H9 (cell line): ENCODE measurements around the gene ARL8A. TPM values are rescaled to one million over a fixed set of nuclear protein-coding genes. Genes with fewer than 3 reads are reported as not detected.

Experiments
- DNase-seq: peaks from one replicate; pipeline ENCODE4 v3.0.0-alpha.2; 2017
- H2AFZ ChIP-seq: one replicate; pipeline ENCODE4 v1.6.1; 2013; ENCODE audit warnings: mild to moderate bottlenecking, low read length, control low read depth, moderate library complexity
- H2AK5ac ChIP-seq: 2 replicates; pipeline ENCODE4 v1.6.1; 2013; ENCODE audit warnings: low read length, control low read depth, mixed read lengths; ENCODE audit not compliant: insufficient read length
- H2BK120ac ChIP-seq: one replicate; pipeline ENCODE4 v1.6.1; 2013; ENCODE audit warnings: low read depth, mild to moderate bottlenecking, low read length, control low read depth, inconsistent platforms; ENCODE audit not compliant: poor library complexity, severe bottlenecking
- H2BK12ac ChIP-seq: 2 replicates; pipeline ENCODE4 v1.6.1; 2013; ENCODE audit warnings: low read length, control low read depth, mixed read lengths, low read depth; ENCODE audit not compliant: insufficient read length
- H2BK15ac ChIP-seq: 2 replicates; pipeline ENCODE4 v1.6.1; 2013; ENCODE audit warnings: low read depth, low read length, control low read depth
- H2BK20ac ChIP-seq: one replicate; pipeline ENCODE4 v1.6.1; 2013; ENCODE audit warnings: low read depth, mild to moderate bottlenecking, low read length, control low read depth, inconsistent platforms; ENCODE audit not compliant: poor library complexity, severe bottlenecking
- H2BK5ac ChIP-seq: 2 replicates; pipeline ENCODE4 v1.6.1; 2013; ENCODE audit warnings: low read length, control low read depth, mixed read lengths; ENCODE audit not compliant: insufficient read length
- H3K14ac ChIP-seq: 2 replicates; pipeline ENCODE4 v1.6.1; 2013; ENCODE audit warnings: low read length, control low read depth; ENCODE audit not compliant: insufficient read depth
- H3K18ac ChIP-seq: 2 replicates; pipeline ENCODE4 v1.6.1; 2013; ENCODE audit warnings: low read depth, mild to moderate bottlenecking, mixed read lengths, low read length, control low read depth; ENCODE audit not compliant: insufficient read length
- H3K23ac ChIP-seq: 2 replicates; pipeline ENCODE4 v1.6.1; 2013; ENCODE audit warnings: low read length, control low read depth, mixed read lengths, low read depth; ENCODE audit not compliant: insufficient read length
- H3K23me2 ChIP-seq: 2 replicates; pipeline ENCODE4 v1.6.1; 2013; ENCODE audit warnings: low read depth, mild to moderate bottlenecking, mixed read lengths, low read length, control low read depth; ENCODE audit not compliant: insufficient read length, poor library complexity, severe bottlenecking
- H3K27ac ChIP-seq: 2 replicates; pipeline ENCODE4 v1.5.1; 2013; ENCODE audit warnings: low read length, control low read depth, mixed read lengths, low read depth; ENCODE audit not compliant: insufficient read length
- H3K27me3 ChIP-seq: 2 replicates; pipeline ENCODE4 v1.6.1; 2013; ENCODE audit warnings: low read length, control low read depth, inconsistent platforms; ENCODE audit not compliant: insufficient read depth
- H3K4ac ChIP-seq: 2 replicates; pipeline ENCODE4 v1.6.1; 2013; ENCODE audit warnings: low read depth, mild to moderate bottlenecking, control low read depth, inconsistent platforms, low read length, moderate library complexity
- H3K4me1 ChIP-seq: 2 replicates; pipeline ENCODE4 v1.6.1; 2013; ENCODE audit warnings: low read length, control low read depth, inconsistent platforms; ENCODE audit not compliant: insufficient read depth
- H3K4me2 ChIP-seq: 2 replicates; pipeline ENCODE4 v1.6.1; 2013; ENCODE audit warnings: low read length, control low read depth, mixed read lengths; ENCODE audit not compliant: insufficient read length, insufficient read depth
- H3K56ac ChIP-seq: 2 replicates; pipeline ENCODE4 v1.6.1; 2013; ENCODE audit warnings: low read depth, mild to moderate bottlenecking, mixed read lengths, low read length, control low read depth; ENCODE audit not compliant: insufficient read length
- H3K79me1 ChIP-seq: 2 replicates; pipeline ENCODE4 v1.6.1; 2013; ENCODE audit warnings: low read depth, mild to moderate bottlenecking, moderate library complexity, low read length, control low read depth, inconsistent platforms; ENCODE audit not compliant: insufficient read depth, poor library complexity, severe bottlenecking
- H3K79me2 ChIP-seq: 2 replicates; pipeline ENCODE4 v1.6.1; 2013; ENCODE audit warnings: low read length, control low read depth, inconsistent platforms; ENCODE audit not compliant: insufficient read depth
- H3K9ac ChIP-seq: 2 replicates; pipeline ENCODE4 v1.6.1; 2013; ENCODE audit warnings: low read length, control low read depth, mixed read lengths; ENCODE audit not compliant: insufficient read length; ENCODE audit errors: extremely low read depth
- H3K9me3 ChIP-seq: one replicate; pipeline ENCODE4 v1.6.1; 2013; ENCODE audit warnings: low read depth, low read length, inconsistent platforms; ENCODE audit not compliant: control insufficient read depth
- H3T11ph ChIP-seq: one replicate; pipeline ENCODE4 v1.6.1; 2013; ENCODE audit warnings: mild to moderate bottlenecking, low read length, control low read depth, inconsistent platforms
- H4K20me1 ChIP-seq: one replicate; pipeline ENCODE4 v1.6.1; 2013; ENCODE audit not compliant: control insufficient read depth, insufficient read length, insufficient read depth
- H4K5ac ChIP-seq: 2 replicates; pipeline ENCODE4 v1.6.1; 2013; ENCODE audit warnings: low read depth, mild to moderate bottlenecking, mixed read lengths, low read length, control low read depth; ENCODE audit not compliant: insufficient read length
- H4K8ac ChIP-seq: replicated peaks from 2 replicates; pipeline ENCODE4 v1.6.1; 2013; ENCODE audit warnings: low read length, control low read depth, mixed read lengths, low read depth; ENCODE audit not compliant: insufficient read length
- H4K91ac ChIP-seq: 2 replicates; pipeline ENCODE4 v1.6.1; 2013; ENCODE audit warnings: low read depth, mild to moderate bottlenecking, moderate library complexity, mixed read lengths, low read length, control low read depth; ENCODE audit not compliant: insufficient read length
- H3K27ac Mint-ChIP-seq, 3 experiments: 2 replicates in 2 of 3; 3 replicates in 1 of 3; pipeline ENCODE4 v1.8.0; 2020 to 2021; ENCODE audit warnings: mixed read lengths in 3 of 3, mild to moderate bottlenecking in 1 of 3, moderate library complexity in 1 of 3
- H3K27me3 Mint-ChIP-seq: 2 replicates; pipeline ENCODE4 v1.8.0; 2021; ENCODE audit warnings: low read depth, mild to moderate bottlenecking, moderate library complexity, mixed read lengths
- H3K36me3 Mint-ChIP-seq, 3 experiments: 2 replicates in 2 of 3; 3 replicates in 1 of 3; pipeline ENCODE4 v1.8.0; 2020 to 2021; ENCODE audit warnings: low read depth in 3 of 3, mixed read lengths in 3 of 3; ENCODE audit not compliant: insufficient read depth in 1 of 3
- H3K4me1 Mint-ChIP-seq, 2 experiments: 2 replicates each; pipeline ENCODE4 v1.8.0; 2020; ENCODE audit warnings: mixed read lengths in 2 of 2
- H3K4me3 Mint-ChIP-seq, 2 experiments: 2 replicates in 1 of 2; 3 replicates in 1 of 2; pipeline ENCODE4 v1.8.0; 2020 to 2021; ENCODE audit warnings: mild to moderate bottlenecking in 2 of 2, mixed read lengths in 2 of 2, moderate library complexity in 1 of 2
- H3K9me3 Mint-ChIP-seq, 2 experiments: 2 replicates in 1 of 2; 3 replicates in 1 of 2; pipeline ENCODE4 v1.8.0; 2020; ENCODE audit warnings: mild to moderate bottlenecking in 2 of 2, mixed read lengths in 2 of 2, moderate library complexity in 1 of 2
- WGBS: extraction: QIAGEN DNeasy Blood & Tissue Kit; methylation state at CpG from one replicate; pipeline ENCODE4 v1.1.7; 2013; ENCODE audit warnings: missing lambda C conversion rate, low lambda C conversion rate, mixed read lengths; ENCODE audit not compliant: insufficient read length; ENCODE audit errors: extremely low coverage; 5-methylcytosine and 5-hydroxymethylcytosine counted together
- total RNA-seq: library from RNA; stranded (reverse); gene quantifications from 2 replicates; pipeline ENCODE4 v1.2.1, GENCODE V29; 2021
- TF ChIP-seq, protein P1 (sequence below): fragments of 200-600 bp; sonication (generic); conservative IDR thresholded peaks from 3 replicates; pipeline ENCODE4 v1.8.0; 2021; ENCODE audit warnings: antibody characterized with exemption, mild to moderate bottlenecking

Gene ARL8A
- total RNA-seq, 1 experiment from 2014 or later = 67.2 TPM

DNA sequence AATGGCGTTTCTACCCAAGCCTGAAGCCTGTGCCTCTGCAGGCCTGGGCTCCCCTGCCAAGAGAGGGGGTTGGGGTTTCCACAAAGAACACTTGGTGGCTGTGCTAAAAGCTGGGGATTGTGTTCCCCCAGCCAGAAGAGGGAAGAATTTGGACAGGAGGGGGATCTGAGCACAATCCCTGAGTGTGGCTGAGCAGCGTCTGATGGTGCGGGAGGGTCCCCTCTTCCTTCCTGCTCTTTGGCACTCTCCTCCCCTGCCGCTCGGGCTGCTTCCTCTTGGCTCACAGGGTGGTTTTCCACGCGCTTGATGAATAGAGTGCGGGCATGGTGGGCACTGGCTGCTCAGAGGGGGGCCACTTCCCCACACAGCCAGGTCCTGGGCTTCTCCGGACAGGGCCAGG, 18.1 kb downstream of the ARL8A start:
- H3K4me2 ChIP-seq = no peak overlapping the region
- WGBS = no CpG with 5 or more reads among the region's 9 CpGs
- no peak overlapping the region for H2BK20ac ChIP-seq
- no peaks in the 10 kb centered on the region for H3K23me2 ChIP-seq
- no peak overlapping the region for H4K5ac ChIP-seq
- H3K27me3 ChIP-seq = no peaks in the 10 kb centered on the region
- no peak overlapping the region for H3K18ac ChIP-seq
- H3K9me3 Mint-ChIP-seq = no peaks in the 10 kb centered on the region
- H4K20me1 ChIP-seq = no peaks in the 10 kb centered on the region
- 0 out of 2 replicates have a peak overlapping the region, but pooled peaks have one; percentile 22 for H3K14ac ChIP-seq
- no peak overlapping the region for H2AFZ ChIP-seq
- no peak overlapping the region for H3K56ac ChIP-seq
- no peak overlapping the region for H3K4ac ChIP-seq
- peaks cover 9% of the 10 kb centered on the region for H3K27me3 Mint-ChIP-seq
- DNase-seq = no peak
- TF ChIP-seq, protein P1, sequence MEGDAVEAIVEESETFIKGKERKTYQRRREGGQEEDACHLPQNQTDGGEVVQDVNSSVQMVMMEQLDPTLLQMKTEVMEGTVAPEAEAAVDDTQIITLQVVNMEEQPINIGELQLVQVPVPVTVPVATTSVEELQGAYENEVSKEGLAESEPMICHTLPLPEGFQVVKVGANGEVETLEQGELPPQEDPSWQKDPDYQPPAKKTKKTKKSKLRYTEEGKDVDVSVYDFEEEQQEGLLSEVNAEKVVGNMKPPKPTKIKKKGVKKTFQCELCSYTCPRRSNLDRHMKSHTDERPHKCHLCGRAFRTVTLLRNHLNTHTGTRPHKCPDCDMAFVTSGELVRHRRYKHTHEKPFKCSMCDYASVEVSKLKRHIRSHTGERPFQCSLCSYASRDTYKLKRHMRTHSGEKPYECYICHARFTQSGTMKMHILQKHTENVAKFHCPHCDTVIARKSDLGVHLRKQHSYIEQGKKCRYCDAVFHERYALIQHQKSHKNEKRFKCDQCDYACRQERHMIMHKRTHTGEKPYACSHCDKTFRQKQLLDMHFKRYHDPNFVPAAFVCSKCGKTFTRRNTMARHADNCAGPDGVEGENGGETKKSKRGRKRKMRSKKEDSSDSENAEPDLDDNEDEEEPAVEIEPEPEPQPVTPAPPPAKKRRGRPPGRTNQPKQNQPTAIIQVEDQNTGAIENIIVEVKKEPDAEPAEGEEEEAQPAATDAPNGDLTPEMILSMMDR = no peak
- H4K91ac ChIP-seq = no peak overlapping the region
- no peaks in the 10 kb centered on the region for H3K36me3 Mint-ChIP-seq
- no peak overlapping the region for H3K23ac ChIP-seq
- H2BK5ac ChIP-seq = no peak overlapping the region
- H3K27ac ChIP-seq = no peak overlapping the region
- no peak overlapping the region for H2BK12ac ChIP-seq
- H3K4me1 Mint-ChIP-seq = peaks cover 14 to 16% of the 10 kb centered on the region in 2 experiments
- no peak overlapping the region for H3K9ac ChIP-seq
- no peak overlapping the region for H4K8ac ChIP-seq
- no peaks in the 10 kb centered on the region for H3K9me3 ChIP-seq
- H2BK15ac ChIP-seq = no peak overlapping the region
- H3T11ph ChIP-seq = no peak overlapping the region
- 0 out of 2 replicates have a peak, but pooled peaks cover 4% of the 10 kb centered on the region for H3K4me1 ChIP-seq
- H2BK120ac ChIP-seq = no peak overlapping the region
- H3K27ac Mint-ChIP-seq = peak overlapping the region in 1 of 3 experiments; percentile 40; a peak in 1 of 7 replicates
- H3K79me1 ChIP-seq = no peaks in the 10 kb centered on the region
- H3K79me2 ChIP-seq = no peaks in the 10 kb centered on the region
- H2AK5ac ChIP-seq = no peak overlapping the region
- no peak overlapping the region for H3K4me3 Mint-ChIP-seq
